Vagina (tissue), 2 donors: ENCODE data around the gene CD180.

Experiments
- POLR2A ChIP-seq, 2 donors: fragments of 450-650 bp; IDR thresholded peaks; one replicate each; pipeline ENCODE4 v1.6.1; 2017; ENCODE audit warnings: antibody characterized with exemption in 2 of 2, mild to moderate bottlenecking in 2 of 2, moderate library complexity in 2 of 2
- TF ChIP-seq, protein P1 (sequence below), 3 experiments: fragments of 450-650 bp in 2 of 3; fragments of 200-600 bp in 1 of 3; sonication (generic) in 1 of 3; IDR thresholded peaks; one replicate each; pipeline ENCODE4 v1.5.1; 2017 to 2019; ENCODE audit warnings: antibody characterized with exemption in 3 of 3, mild to moderate bottlenecking in 2 of 3, moderate library complexity in 2 of 3

DNA sequence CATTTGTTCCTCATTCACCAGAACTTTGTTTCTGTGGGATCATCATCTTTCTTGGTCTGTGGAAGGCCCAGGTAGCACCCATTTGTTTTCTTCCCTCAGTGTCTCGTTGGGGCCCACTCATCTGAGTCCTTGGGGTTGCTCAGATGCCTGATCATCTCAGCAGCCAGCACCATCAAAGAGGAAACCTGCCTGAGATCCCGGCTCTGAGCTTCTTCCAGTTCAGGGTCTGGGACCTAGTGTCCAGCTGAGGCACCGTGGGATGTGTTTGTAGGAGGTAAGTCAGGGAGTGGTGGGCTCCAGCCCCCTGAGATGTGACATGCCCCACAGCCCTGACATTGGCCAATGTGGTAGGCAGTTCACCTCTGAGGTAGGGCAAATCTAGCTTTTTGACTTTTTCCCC, 9.4 kb upstream of the CD180 start:
- no peak for TF ChIP-seq POLR2A (IDR thresholded peaks at IDR 0.05)
- TF ChIP-seq, protein P1, sequence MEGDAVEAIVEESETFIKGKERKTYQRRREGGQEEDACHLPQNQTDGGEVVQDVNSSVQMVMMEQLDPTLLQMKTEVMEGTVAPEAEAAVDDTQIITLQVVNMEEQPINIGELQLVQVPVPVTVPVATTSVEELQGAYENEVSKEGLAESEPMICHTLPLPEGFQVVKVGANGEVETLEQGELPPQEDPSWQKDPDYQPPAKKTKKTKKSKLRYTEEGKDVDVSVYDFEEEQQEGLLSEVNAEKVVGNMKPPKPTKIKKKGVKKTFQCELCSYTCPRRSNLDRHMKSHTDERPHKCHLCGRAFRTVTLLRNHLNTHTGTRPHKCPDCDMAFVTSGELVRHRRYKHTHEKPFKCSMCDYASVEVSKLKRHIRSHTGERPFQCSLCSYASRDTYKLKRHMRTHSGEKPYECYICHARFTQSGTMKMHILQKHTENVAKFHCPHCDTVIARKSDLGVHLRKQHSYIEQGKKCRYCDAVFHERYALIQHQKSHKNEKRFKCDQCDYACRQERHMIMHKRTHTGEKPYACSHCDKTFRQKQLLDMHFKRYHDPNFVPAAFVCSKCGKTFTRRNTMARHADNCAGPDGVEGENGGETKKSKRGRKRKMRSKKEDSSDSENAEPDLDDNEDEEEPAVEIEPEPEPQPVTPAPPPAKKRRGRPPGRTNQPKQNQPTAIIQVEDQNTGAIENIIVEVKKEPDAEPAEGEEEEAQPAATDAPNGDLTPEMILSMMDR (IDR thresholded peaks at IDR 0.05), result no peak
